Adipose tissue (tissue), 3 donors: ENCODE results near the gene ARHGEF17. TPM values are rescaled to one million over a fixed set of nuclear protein-coding genes. Genes with fewer than 3 reads are reported as not detected.

Experiments used
- H3K27ac ChIP-seq: one replicate; pipeline ENCODE4 v1.5.1; 2013; ENCODE audit warnings: low read depth, low read length
- WGBS, 3 donors: extraction: QIAGEN DNeasy Blood & Tissue Kit; methylation state at CpG; one replicate each; pipeline ENCODE4 v1.1.7; 2013; 5-methylcytosine and 5-hydroxymethylcytosine counted together
- polyA plus RNA-seq, 3 donors: library from polyadenylated mRNA; stranded (reverse); fragments of 200-250 nt; gene quantifications; one replicate each; pipeline ENCODE4 v1.2.3, GENCODE V29; 2013
- donor health status: healthy with polysubstance abuse.
- donor health status: Bipolar disorder and iron deficiency.
- donor health status: healthy.

ARHGEF17 gene
- polyA plus RNA-seq, 3 donors: 11.1 to 35.5 (median 31.2) TPM

DNA sequence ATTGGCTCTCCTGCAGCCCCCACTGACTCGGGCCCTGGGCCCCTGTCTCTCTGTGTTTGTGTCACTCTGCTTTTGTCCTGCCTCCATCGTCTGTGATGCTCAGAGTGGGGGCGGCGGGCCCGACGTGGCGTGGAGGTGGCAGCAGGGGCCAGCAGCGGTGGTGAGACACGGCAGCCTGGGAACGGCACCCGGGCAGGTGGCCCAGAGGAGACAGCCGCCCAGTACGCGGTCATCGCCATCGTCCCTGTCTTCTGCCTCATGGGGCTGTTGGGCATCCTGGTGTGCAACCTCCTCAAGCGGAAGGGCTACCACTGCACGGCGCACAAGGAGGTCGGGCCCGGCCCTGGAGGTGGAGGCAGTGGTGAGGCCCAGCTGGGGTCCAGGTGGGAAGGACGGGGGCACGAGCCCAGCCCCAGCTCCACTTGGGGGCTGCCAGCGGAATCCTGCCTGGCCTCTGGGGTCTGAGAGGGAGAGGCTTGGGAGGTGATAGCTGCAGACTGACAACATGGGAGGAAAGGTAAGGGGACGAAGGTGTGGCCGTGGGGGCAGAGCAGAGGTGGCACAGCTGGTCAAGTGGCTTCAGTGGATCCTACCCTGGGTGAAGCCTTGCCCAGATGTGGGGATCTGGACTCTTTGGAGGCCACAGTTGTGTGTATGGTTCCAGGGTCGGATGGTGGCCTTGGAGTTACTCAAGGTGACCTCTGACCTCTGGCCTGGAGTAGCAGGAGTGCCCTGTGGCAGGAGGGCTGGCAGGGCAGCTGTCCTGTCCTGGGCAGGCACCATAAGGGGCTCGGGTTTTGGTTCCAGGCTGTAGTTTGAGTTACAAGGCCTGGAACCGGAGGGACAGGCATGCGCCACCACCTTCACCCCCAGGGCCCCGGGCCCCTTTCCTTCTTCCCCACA, 84.3 kb downstream of the ARHGEF17 start:
- 92 to 94% (median 93%) methylated on average over 30 to 31 of the region's 31 CpGs for WGBS, 3 donors

DNA sequence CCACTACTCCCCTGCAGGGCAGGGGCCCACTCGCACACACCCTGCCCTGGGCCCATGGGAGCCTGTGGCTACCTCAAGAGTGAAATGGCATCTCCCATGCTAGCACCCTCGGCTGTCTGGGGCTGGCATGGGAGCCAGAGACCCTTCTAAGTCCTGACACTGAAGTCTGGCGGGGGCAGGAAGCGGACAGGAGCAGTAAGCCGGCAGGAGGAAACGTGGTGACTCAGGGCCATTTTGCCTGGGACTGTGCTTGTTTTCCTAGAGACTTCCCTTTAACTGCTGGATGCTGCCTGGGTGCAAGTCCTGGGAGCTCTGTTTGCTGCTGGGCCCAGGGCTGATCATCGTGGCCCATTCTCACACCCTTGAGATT, 84.9 kb downstream of the ARHGEF17 start:
- WGBS, 3 donors: 77 to 90% (median 77%) methylated on average over 7 of the region's 7 CpGs

More for the DNA sequence above, 84.3 kb downstream of the ARHGEF17 start:
- no peak overlapping the region for H3K27ac ChIP-seq

DNA sequence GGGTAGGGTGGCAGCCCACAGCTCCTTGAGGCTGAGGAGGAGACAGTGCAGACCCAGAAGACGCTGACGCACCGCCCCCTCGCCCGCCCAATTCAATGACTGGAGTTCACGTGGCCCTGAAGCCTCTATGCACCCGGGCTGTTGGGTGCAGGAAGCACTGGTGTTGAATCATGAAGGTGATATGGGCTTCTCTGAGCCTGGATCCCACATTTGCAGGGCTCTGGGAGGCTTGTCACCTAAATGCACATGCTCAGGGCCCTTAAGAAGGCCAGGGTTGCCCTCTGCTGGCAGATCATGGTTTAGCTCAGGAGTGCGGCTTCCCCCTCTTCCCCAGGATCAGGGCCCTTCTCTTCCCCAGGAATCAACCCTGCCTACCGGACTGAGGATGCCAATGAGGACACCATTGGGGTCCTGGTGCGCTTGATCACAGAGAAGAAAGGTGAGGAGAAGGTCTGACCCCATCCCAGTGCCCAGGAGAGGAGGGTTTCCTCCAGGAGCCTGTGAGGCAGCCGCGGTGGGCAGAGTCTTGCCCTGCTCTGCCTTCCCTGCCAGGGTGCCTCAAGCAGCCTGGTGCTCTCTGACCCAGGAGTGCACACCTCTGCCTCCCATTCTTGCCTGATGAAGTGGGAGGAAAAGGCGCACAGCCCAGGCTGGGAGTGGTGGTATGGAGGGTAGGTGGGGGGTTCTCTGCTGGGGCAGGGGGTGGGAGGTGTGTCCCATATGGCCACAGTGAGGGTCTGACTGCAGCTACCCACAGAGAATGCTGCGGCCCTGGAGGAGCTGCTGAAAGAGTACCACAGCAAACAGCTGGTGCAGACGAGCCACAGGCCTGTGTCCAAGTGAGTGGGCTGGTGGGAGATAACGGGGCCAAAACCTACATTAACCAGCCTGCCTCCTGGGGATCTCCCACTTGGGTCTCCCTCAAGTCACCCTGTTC, 85.7 kb downstream of the ARHGEF17 start:
- no peak overlapping the region for H3K27ac ChIP-seq
- 76 to 78% (median 77%) methylated on average over 13 to 16 of the region's 16 CpGs for WGBS, 3 donors

More for the DNA sequence above, 84.9 kb downstream of the ARHGEF17 start:
- H3K27ac ChIP-seq: no peak overlapping the region

DNA sequence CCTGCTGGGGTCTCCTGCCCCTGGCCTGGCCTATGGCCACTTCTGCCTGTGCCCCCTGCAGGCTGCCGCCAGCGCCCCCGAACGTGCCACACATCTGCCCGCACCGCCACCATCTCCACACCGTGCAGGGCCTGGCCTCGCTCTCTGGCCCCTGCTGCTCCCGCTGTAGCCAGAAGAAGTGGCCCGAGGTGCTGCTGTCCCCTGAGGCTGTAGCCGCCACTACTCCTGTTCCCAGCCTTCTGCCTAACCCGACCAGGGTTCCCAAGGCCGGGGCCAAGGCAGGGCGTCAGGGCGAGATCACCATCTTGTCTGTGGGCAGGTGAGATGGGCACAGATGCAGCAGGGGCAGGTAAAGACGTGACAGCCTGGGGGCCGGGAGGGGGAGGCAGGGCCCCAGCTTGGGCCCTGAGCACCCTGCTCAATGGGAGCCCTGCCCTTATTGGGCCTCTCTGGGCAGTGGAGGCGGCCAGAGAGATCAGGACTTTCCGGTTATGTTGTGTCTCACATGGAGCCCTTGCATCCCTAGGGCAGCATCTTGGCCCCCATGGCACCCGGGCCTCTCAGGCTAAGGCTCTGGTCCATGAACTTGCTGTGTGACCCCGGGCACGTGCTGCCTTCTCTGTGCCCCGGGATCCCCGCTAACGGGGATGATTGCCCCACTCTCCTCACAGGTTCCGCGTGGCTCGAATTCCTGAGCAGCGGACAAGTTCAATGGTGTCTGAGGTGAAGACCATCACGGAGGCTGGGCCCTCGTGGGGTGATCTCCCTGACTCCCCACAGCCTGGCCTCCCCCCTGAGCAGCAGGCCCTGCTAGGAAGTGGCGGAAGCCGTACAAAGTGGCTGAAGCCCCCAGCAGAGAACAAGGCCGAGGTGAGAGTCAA, 86.6 kb downstream of the ARHGEF17 start:
- WGBS, 3 donors: 90 to 95% (median 92%) methylated on average over 31 to 34 of the region's 34 CpGs
- H3K27ac ChIP-seq: no peak overlapping the region

DNA sequence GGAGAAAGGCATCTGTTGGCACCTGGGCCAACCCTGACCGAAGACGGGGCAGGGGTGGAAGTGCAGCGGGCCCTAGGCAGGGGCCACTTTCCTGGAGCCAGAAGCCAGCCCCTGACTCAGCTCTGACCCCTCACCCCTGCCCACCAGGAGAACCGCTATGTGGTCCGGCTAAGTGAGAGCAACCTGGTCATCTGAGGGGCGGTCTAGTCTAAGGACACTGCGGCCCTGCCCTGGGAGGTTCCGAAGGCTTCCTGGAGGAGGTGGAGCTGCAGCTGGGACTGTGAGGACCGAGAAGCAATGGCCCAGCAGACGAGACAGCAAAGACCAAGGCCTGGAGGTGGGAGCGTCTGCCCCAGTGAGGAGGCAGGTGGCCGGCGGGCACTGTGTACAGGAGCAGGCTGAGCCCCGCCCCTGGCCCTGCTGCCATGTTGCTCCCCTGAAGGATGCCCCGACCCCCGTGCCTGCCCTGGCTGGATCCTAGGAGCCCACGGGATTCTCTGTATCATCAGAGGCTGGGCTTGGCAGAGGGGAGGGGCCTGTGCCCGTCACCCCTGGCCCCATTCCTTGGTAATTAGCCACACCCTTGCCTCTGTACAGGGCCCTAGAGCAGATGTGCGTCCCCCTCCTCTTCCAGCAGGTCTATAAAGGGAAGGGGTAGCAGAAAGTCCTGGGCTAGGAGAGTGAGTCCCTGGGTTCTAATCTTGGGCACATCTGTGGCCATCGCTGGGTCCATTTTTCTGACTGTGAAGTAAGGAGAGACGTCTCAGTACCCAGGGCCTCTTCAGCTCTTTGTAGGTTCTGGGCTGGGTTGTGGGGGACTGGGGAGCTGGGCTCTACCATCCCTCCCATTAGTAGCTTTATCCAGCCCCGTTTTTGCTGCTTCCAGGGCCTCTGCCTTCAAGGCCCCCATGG, 87.5 kb downstream of the ARHGEF17 start:
- WGBS, 3 donors: 83 to 89% (median 84%) methylated on average over 22 of the region's 22 CpGs
- H3K27ac ChIP-seq: no peak overlapping the region

DNA sequence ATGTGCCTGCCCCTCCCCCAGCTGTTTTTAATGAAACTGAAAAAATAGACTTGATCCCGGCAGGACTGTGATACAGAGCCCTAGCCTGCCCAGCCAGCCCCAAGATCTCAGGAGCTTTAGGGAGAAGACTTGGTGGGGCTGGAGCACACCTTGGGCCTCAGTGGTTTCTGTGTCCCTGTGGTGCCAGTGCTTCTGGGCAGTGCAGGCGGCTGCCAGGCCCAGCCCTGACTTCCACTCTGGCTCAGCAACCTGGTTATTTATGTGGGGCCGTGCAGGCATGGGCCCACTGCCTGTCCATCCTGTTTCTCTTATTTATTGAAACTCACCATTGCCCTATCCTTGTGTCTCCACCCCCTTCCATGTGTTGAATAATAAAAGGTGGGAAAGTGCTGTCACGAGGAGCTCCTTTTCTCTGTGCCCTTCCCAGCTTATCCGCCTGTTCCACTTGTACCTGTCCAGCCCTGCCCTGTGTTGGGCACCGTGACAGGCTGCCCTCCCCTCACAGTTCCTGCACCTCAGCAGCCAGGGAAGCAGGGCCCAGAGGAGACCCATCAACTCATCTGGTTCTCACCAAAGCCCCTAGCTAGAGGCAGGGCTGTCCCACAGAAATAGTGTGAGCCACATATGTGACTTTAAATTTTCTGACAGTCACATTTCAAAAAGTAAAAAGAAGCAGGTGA, 88.3 kb downstream of the ARHGEF17 start:
- H3K27ac ChIP-seq: no peak overlapping the region
- 79 to 88% (median 87%) methylated on average over 6 of the region's 6 CpGs for WGBS, 3 donors

DNA sequence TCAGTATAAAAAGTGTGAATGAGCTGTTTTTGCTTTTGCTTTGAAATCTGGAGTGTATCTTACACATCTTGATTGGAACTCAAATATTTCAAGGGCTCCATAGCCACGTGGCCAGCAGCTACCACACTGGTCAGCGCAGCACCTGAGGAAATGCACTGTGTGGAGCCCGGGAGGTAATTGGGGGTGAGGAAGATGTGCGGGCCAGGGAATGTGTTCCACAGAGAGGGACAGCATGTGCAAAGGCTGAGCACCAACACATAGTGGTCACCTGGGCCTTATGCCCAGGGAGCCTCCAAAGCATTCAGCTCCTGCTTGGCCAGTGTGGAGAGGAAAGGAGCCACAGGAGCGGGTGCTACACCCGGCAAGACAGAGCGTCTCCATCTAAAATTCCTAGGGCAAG, 88.9 kb downstream of the ARHGEF17 start:
- 81 to 88% (median 83%) methylated on average over 7 of the region's 7 CpGs for WGBS, 3 donors
- H3K27ac ChIP-seq: no peak overlapping the region

DNA sequence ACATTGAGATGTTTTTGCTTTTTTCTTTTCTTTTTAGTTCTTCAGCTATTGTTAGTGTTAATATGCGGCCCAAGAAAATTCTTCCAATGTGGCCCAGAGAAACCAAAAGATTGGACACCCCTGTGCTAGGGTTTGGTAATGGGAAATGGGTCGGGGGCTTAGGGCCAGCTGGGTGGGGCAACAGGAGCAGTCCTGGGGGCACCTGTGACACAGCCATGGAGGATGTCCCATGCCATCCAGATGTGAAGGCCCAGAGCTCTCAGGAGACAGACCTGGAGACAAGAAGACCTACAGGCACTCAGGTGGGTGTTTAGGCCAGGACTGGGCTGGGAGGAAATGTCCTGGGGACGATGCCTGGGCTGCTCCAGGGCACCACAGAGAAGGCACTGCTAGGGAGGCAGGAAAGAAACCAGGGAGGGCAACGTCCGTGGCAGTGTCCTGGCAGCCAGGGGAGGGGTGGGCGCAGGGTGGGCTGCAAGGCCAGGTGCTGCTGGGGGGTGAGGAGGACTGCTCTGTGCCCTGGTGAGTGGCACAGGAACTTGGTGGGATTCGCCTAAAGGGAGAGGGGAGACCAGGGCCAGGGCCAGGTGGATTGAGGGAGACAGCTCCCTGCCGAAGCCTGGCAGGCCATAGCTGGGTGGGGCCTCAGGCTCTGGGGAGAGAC, 89.5 kb downstream of the ARHGEF17 start:
- WGBS, 3 donors: 89 to 92% (median 89%) methylated on average over 8 of the region's 8 CpGs
- no peak overlapping the region for H3K27ac ChIP-seq

DNA sequence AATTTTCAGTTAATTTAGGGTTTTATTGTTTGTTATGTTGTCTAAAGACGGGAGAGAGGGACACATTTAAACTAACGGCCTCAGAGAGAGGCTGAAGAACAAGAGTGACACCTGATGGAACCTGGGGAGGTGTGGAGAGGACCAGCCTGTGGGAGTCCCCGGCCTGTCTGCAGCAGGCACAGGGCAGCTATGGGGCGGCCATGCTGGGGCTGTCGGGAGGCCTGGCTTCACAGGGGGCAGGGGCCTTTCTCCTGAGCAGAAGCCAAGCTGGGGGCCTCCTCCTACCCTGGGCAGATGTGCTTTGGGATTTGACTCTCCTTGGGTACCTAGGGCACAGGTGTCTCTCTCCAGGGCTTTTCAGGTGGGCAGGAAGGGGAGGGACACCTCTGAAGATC, 90.1 kb downstream of the ARHGEF17 start:
- H3K27ac ChIP-seq: no peak overlapping the region
- WGBS, 3 donors: 78 to 88% (median 79%) methylated on average over 5 of the region's 5 CpGs

DNA sequence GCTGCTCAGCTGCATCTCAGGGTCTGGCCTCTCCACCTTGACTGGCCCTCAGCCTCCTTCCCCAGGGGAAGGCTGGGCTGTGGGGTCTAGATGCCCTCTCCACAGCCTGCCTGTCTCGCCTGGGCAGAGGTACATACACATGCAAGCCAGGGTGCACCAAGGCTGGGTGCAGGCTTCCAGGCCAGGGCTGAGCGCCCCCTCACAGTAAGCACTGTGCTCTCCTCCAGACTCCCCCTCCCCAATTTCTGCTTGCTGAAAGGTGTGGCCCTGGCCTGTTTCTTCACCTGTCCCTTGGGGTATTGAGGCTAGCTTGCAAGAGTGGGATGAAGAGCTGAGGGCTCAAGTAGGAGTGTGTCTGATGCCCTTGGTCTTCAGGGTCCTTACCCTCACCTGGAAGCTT, 90.6 kb downstream of the ARHGEF17 start:
- WGBS, 3 donors: 95 to 100% (median 96%) methylated on average over 2 of the region's 2 CpGs
- no peak overlapping the region for H3K27ac ChIP-seq

DNA sequence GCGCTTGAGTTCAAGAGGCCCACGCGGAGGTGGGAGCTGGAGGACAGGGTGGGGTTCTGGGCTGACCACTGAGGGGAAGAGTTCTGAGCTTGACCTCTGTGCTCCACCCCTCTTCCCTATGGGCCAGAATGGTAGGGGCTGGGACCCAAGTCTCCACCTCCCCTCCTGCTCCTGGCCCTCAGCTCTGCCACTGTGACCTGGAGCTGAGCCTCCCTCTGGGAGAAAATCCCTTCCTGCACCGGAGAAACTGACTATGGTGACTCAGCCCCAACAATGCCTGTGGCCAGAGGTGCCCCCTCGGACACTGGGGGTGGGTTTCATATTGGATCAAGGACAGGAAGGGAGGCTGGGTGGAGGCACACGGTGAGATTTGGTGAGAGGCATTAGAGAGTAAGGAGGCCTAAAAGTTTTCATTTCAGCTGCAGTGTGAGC, 91.1 kb downstream of the ARHGEF17 start:
- no peak overlapping the region for H3K27ac ChIP-seq
- WGBS, 3 donors: 55 to 68% (median 59%) methylated on average over 6 of the region's 6 CpGs

DNA sequence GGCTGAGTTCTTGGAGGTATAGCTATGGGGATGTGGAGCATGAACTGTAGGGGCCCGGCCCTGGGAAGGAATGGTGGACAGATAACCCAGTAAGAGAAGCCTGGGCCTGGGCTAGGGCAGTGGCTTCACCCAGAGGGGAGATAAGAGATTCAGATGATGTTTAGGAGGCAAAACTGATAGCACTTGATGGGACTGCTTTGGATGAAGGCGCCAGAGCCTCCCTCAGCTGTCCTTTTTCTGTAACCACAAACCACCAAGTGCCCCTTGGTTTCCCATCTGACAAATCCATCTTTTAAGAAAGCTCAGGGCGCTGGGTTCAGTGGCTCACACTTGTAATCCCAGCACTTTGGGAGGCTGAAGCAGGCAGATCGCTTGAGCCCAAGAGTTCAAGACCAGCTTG, 91.6 kb downstream of the ARHGEF17 start:
- no peak overlapping the region for H3K27ac ChIP-seq

DNA sequence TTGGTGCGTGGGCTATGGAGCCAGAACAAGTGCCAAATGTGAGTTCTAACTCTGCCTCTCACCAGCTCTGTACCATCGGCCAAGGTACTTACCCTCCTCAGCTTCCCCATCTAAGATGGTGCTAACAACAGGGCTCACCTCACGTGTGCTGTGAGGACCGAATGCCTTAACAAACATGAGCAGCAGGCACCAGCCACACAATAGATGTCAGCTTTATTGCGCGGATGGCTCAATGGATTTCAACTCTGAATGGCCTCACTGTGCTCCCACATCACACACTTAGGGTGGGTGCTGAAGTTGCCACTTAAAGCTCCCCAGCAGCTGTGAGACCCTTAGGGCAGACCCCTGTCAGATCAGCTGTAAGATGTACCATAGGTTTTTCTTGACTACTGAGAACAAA, 92.2 kb downstream of the ARHGEF17 start:
- 91 to 95% (median 94%) methylated on average over 6 of the region's 6 CpGs for WGBS, 3 donors
- no peak overlapping the region for H3K27ac ChIP-seq

More for the DNA sequence above, 91.6 kb downstream of the ARHGEF17 start:
- WGBS, 3 donors: 73 to 84% (median 79%) methylated on average over 4 of the region's 4 CpGs

DNA sequence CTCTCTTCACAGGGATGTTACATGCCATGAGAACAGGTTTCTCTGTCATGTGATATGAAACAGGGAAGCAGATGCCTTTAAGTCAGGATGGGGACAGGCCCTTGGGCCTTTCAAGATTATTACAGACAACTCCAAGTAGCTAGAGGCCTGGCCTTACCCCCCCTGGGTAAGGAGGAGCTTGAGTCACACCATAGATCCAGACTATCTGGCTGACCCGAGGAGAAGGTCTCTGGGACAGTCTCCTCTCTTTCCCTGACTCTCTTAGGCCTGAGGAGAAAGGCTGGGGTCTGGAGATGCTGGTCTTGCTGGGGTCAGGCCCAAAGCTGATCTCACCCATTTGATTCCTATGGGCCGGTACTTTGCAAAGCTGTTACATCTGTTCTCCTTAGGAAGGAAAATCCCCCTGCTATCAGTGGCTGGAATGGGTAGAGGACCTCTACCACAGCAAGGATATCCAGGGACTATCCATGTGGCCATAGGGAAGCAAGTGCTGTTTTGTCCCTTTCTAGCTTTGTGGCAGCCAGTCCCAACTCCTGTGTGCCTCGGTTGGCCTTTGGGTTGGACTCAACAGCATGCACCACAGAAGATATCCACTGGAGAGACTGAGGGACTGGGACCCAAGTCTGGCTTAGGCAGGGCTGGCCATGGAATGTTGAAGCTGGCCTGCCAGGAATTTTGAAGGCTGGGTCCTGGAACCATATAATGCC, 93.3 kb downstream of the ARHGEF17 start:
- WGBS, 3 donors: 82 to 90% (median 88%) methylated on average over 3 of the region's 3 CpGs
- no peak overlapping the region for H3K27ac ChIP-seq

DNA sequence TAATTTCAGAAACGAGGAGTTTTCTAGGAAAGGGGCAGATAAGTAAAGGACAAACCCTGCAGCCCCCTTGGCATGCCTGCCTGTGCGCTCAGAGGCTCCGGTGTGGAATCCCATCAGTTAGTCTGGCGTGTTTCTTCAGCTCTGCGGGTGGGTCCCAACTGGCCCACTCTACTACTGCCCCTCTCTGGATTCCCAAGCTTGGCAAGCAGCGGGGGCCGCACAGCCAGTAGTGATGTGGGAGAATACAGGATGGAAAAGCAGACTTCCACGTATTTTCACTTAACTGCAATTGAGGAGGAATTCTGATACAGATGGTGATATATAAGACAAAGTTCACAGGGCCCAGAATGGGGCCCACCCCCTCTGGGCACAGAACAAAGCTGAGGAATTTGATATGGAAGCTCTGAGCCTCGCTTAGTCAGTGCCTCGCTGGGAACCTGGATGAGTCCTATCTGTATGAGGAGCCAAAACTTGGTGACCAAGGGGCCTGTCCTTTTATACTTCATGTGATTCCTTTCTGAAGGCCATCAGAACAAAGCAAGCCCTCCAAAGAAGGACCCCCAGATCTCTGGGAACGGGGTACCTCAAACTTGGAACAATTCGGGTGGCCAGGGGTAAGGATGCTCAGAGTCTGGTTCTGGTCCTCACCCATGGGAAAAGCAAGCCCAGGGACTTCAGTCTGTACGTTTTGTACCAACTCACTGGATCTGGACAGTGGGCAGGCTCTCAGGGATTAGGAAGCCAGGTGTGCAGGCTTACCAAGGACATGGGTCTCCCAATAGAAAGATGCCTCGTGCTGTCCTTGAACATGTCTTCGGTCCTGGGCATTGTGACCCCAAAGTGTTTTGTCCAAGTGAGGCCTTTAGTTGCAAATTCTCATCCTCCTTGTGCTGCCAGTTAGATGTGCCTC, 94.1 kb downstream of the ARHGEF17 start:
- 84 to 87% (median 85%) methylated on average over 15 of the region's 15 CpGs for WGBS, 3 donors
- no peak overlapping the region for H3K27ac ChIP-seq
